Middle frontal gyrus (tissue), 1 donor: ENCODE measurements around the gene WNK2.

Experiments used
- DNase-seq: peaks from one replicate; pipeline ENCODE4 v3.0.0-alpha.2; 2015; ENCODE audit warnings: low spot score; ENCODE audit errors: extremely low spot score

Gene WNK2

GRCh38 chr9:93265301-93265971 lies 81.5 kb downstream of the WNK2 start:
- DNase-seq, result no peak

- DNase-seq, result no peak
Measured at GRCh38 chr9:93265972-93266371, 82.0 kb downstream of the WNK2 start.

GRCh38 chr9:93266521-93267001 lies 82.6 kb downstream of the WNK2 start:
- DNase-seq, result no peak

- DNase-seq, result no peak
Measured at GRCh38 chr9:93267091-93267541, 83.2 kb downstream of the WNK2 start.

DNA sequence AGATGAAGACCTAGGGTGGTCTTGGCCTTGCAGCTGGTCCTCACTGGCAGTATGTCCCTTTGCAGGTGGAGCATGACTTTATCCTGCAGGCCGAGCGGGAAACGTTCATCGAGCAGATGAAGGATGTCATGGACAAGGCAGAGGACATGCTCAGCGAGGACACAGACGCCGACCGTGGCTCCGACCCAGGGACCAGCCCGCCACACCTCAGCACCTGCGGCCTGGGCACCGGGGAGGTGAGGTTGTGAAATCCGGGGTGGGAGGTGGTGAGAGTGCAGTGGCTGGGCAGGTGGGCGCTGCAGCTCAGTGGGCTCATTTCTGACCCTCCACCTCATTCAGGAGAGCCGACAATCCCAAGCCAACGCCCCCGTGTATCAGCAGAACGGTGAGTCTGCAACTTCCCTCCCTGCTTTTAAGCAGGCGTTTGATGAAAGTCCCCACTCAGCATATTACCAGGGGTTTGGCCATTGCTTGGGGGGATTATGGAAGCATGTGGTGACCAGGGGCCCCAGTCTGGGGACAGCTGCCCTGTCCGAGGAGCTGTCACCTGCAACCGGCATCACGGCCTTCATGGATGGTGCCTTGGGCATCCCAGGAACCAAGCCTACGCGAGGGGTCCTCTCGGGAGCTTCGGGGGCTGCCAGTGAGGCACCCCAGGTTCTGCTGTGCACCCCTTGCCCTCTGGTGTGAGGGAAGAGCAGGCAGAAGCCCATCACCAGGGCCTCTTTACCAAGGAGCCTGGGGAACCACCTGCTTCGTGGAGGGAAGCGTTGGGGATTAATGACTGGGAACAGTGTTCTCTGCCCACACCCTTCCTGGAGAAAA lies 84.0 kb downstream of the WNK2 start:
- no peak for DNase-seq

- DNase-seq, result no peak
Measured at GRCh38 chr9:93268551-93269314, 84.8 kb downstream of the WNK2 start.

DNA sequence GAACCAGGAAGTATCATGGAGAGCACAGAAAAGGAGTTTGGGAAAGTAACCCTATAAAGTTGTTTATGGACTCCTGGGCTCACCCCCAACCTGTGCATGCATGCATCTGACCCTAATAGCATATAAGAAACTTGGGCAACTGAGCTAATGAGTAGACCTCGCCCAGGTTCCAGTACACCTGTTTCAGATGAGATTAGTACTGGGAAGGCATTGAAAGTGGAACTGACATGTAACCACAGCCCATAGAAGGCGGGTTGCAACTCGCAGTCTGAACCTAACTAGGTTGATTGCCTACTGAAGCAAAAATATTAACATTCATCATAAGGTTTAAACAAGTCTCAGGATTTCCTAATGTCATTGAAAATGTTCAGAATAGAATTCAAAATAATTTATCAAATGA lies 87.0 kb downstream of the WNK2 start:
- no peak for DNase-seq

DNA sequence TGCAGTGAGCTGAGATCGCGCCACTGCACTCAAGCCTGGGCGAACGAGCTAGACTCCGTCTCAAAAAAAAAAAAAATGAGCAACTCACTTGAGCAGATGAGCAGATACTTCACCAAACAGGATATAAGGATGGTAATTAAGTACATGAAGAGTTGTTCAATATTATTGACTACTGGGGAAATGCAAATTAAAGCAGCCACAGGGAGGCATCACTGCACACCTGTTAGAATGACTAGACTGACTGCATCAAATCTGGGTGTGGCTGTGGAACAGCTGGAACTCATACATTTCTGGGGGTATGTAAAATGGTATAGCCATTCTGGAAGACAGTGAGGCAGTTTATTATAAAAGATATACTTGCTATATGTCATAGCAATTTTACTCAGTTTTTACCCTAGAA lies 93.0 kb downstream of the WNK2 start:
- DNase-seq, result no peak

DNA sequence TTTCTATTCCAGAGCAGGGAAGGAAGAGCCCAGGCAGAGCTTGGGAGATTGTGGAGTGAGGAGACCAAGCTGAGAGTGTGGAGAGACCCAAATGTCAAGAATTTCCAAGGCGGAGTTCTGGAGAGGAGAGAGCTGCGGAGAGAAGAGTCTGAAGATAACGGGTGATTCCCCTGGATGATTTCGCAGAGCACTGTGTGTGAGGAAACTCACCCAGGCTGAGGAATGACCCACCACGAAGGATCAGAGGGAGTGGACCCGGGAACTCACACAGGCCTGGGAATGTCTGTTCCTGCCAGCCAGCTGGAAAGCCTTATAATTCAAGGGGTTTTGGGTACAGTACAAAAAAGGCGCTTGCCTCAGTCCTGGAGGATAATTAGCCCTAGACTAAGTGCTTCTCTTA lies 94.2 kb downstream of the WNK2 start:
- no peak for DNase-seq

- DNase-seq, result no peak
Measured at GRCh38 chr9:93280661-93281259, 96.8 kb downstream of the WNK2 start.

DNA sequence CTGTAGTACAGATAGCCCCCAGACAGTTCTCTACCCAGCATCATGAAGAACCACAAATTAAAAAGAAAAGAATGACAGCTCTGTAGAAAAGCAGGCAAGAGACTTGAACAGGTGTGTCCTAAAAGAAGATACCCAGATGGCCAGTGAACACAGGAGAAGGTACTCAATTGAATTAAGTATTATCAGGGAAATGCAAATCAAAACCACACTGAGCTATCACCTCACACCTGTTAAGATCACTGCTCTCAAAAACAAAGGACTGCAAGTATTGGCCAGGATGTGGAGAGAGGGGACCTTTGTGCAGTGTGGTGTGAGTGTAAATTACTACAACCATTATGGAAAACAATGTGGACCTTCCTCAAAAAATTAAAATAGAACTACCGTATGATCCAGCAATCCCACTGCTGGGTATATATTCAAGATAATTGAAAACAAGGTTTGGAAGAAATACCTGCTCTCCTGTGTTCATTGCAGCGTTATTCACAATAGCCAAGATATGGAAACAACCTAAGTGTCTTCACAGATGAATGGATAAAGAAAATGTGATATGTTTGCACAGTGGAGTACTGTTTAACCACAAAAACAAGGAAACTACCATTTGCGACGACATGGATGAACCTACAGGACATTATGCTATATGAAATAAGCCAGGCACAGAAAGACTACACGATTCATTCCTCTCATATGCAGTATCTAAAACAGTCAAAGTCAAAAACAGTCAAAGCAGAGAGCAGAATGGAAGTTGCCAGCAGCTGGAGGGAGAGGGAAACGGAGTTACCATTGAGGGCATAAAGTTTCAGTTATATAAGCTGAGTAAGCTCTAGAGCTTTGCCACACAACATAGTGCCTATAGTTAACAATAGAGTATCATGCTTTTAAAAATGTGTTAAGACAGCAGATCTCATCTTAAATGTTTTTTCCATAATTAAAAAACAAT lies 102.6 kb downstream of the WNK2 start:
- no peak for DNase-seq

GRCh38 chr9:93287189-93287552 lies 103.2 kb downstream of the WNK2 start:
- no peak for DNase-seq

DNA sequence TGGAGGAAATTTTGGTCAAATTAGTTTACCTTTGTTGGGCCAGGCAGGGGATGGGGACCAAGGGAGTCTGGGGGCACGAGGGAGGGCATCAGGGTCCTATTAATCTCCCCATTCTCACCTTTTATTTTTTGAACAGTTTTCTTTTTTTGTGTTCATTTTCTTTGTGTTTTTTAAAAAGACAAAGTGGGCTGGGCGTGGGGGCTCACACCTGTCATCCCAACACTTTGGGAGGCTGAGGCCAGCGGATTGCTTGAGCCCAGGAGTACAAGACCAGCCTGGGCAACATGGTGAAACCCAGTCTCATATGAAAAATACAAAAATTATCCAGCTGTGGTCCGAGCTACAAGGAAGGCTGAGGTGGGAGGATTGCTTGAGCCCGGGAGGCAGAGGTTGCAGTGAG lies 103.7 kb downstream of the WNK2 start:
- no peak for DNase-seq

DNA sequence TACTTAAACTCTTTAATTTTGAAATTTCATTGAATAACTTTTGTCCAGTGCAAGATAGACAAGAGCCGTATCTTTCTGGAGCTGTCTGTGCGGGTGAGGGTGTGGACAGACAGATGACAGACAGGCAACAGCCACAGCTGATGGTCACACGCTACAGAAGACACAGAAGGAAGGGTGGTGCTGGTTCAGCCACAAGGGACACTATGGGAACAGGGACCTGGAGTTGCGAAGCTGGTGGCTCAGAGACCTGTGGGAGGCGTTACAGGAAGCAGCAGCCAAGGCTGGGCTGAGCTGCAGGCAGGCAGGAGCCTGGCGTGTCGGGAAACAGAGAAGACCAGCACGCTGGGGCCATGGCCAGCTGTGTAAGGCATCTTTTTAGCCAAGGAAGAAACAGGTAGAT lies 104.4 kb downstream of the WNK2 start:
- no peak for DNase-seq

DNA sequence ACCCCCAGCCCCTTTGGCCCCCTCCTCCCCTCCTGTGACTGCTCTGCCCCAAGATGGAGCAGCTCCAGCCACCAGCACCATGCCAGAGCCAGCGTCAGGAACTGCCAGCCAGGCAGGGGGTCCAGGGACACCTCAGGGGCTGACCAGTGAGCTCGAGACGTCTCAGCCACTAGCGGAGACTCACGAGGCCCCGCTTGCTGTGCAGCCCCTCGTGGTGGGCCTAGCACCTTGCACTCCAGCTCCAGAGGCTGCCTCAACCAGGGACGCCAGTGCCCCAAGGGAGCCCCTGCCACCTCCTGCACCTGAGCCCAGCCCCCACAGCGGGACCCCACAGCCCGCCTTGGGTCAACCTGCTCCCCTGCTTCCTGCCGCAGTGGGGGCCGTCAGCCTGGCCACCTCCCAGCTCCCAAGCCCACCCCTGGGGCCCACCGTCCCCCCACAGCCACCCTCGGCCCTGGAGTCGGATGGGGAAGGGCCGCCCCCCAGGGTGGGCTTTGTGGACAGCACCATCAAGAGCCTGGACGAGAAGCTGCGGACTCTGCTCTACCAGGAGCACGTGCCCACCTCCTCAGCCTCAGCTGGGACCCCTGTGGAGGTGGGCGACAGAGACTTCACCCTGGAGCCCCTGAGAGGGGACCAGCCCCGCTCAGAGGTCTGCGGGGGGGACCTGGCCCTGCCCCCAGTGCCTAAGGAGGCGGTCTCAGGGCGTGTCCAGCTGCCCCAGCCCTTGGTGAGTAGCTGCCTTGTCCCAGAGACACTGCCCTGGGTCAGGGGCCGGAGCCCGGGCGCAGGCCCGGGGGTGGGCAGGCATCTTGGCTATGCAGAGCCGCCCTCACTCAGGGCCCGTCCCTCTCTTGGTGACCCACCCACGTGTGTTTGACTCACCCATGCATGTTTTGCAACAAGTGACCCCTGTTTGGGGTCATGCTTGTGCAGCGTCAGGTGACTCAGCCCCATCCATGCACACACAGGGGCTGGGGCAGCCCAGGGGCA lies 105.2 kb downstream of the WNK2 start:
- DNase-seq, result no peak

DNA sequence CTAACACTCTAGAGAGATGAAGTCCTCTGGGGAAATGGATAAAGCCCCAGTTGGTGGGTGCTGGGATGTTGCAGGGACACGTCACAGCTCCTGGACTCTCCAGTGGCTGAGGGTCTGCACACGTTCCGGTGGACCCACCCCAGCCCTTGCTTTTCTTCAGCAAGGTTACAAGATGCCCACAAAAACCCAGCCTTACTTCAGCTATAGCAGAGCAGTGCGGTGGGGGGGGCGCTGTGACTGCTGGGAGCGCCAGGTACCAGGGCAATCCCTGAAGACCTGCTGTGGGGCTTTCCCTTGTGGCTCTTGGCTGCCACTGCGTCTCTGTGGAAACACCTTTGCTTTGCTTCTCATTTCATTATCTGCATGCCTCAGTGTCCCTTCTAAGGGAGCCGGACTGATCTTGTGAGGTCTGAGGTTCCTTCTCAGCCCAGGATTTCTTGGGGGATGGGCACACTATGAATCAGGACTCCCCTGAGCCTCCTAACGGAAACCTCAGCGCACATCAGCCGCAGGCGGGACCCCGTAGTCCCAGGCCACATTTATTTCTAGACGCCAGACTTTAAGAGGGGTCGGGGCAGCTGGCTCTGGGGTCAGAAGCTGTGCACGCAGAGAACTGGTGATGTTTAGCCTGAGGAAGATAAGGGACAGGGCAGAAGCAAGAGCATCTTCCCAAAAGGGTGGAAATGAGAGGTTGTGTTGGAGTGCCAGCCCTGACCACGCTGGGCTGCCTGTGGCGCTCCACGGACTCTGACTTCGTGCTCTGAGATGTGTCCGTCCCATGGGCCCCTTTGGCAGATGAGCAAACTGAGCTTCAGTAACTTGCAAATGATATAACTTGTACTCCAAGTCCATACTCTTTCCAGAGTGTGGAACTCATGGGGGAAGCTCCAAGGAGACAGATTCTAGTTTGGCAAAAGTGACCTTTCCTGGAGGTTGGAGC lies 106.8 kb downstream of the WNK2 start:
- DNase-seq, result no peak

- no peak for DNase-seq
Measured at GRCh38 chr9:93291536-93292287, 107.8 kb downstream of the WNK2 start.

DNA sequence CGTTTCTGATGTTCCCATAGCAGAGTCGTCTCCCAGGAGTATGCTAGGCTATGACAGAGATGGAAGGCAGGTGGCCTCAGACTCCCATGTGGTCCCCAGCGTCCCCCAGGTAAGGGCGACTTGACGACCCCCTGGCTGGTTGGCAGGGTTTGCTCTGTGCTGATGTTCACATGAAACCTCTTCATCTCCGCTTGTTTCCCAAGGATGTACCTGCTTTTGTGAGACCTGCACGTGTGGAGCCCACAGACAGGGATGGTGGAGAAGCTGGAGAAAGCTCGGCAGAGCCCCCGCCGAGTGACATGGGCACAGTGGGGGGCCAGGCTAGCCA lies 108.3 kb downstream of the WNK2 start:
- DNase-seq, result no peak
